ENCODE measurements around the gene ANKRD36.
"Not testable (repeated sequence)": the region's sequence is repeated elsewhere in the genome, so short reads cannot be mapped to it uniquely, and the experiment has no call there.

ANKRD36 gene

GRCh38 chr2:97113882-97114255 lies 916 bp downstream of the ANKRD36 start:
- not testable (repeated sequence) for DNase-seq (ENCODE audit: low read depth)

- DNase-seq (ENCODE audit: low read depth), result not testable (repeated sequence)
These were observed 16.1 kb downstream of the ANKRD36 start for GRCh38 chr2:97129090-97129489.

GRCh38 chr2:97144016-97144415 lies 31.1 kb downstream of the ANKRD36 start:
- DNase-seq (ENCODE audit: low read depth), result not testable (repeated sequence)

DNA sequence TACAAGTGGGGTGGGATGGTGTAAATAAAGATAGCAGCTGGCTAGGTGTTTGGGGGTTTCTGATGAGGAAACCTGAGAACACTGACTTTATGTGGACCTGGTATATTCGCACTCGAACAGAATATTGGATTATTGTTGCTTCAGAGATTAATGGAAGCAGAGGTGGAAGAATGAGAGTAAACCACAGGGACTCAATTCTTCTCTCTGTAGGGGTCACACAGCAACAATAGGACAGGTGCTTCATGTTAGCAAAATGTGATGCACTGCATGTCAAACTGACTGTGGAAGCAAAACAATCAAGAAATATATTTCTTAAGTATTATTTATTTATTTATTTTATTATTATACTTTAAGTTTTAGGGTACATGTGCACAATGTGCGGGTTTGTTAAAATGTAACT lies 53.6 kb downstream of the ANKRD36 start:
- DNase-seq (ENCODE audit: low read depth), result not testable (repeated sequence)

DNA sequence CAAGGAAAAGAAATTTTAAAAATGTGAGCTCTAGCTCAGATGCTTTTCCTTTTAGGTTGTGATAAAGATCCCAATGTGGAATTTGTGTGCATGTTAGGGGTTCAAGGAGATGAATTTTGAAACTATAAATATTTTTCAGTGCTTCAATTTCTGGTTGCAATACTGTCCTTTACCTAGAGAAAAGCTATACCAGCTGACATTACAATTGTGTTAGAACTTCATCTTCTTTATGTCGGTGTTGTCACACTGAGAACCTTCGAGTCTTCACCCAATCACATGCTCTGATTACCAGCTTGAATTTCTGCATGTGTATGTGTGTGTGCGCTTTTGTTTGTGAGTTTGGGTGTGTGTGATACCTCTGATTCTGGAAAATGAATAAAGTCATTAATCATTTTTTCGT lies 55.0 kb downstream of the ANKRD36 start:
- DNase-seq (ENCODE audit: low read depth), result not testable (repeated sequence)

DNA sequence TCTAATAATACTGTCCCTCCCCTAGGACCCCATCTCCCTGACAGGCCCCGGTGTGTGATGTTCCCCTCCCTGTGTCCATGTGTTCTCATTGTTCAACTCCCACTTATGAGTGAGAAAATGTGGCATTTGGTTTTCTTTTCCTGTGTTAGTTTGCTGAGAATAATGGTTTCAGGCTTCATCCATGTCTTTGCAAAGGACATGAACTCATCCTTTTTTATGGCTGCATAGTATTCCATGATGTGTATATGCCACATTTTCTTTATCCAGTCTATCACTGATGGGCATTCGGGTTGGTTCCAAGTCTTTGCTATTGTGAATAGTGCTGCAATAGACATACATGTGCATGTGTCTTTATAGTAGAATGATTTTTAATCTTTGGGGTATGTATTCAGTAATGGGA lies 55.6 kb downstream of the ANKRD36 start:
- not testable (repeated sequence) for DNase-seq (ENCODE audit: low read depth)

GRCh38 chr2:97180391-97180790 lies 67.4 kb downstream of the ANKRD36 start:
- not testable (repeated sequence) for DNase-seq (ENCODE audit: low read depth)

DNA sequence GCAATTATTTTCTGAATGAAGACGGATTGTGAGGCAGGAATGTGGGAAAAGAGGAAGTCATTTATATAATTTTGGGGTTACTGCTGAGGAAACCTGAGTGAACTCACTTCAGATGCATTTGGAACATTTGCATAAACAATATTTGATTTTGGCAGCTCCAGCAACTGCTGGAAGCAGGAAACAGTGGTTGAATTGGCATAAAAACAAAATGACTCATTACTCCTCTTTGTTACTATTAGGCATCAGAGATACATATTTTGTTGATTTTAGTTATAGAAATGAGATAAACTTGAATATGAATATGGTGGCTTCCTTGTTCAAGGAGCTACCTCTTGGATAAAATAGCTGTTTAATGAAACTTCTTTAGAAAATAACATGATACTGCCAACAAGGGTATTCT lies 82.4 kb downstream of the ANKRD36 start:
- peak; percentile 73 for DNase-seq (ENCODE audit: low read depth)

- not testable (repeated sequence) for DNase-seq (ENCODE audit: low read depth)
These were observed 84.3 kb downstream of the ANKRD36 start for GRCh38 chr2:97197251-97197650.

DNA sequence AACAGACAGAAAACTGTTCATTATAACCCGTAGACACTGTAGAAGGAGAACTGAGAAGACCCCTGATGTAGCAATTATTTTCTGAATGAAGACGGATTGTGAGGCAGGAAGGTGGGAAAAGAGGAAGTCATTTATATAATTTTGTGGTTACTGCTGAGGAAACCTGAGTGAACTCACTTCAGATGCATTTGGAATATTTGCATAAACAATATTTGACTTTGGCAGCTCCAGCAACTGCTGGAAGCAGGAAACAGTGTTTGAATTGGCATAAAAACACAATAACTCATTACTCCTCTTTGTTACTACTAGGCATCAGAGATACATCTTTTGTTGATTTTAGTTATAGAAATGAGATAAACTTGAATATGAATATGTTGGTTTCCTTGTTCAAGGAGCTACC lies 87.9 kb downstream of the ANKRD36 start:
- not testable (repeated sequence) for DNase-seq (ENCODE audit: low read depth)

GRCh38 chr2:97202643-97203250 lies 89.8 kb downstream of the ANKRD36 start:
- peak; percentile 14 for DNase-seq (ENCODE audit: low read depth)

GRCh38 chr2:97210325-97210724 lies 97.4 kb downstream of the ANKRD36 start:
- no peak for DNase-seq (ENCODE audit: low read depth)

GRCh38 chr2:97215025-97215424 lies 102.1 kb downstream of the ANKRD36 start:
- not testable (repeated sequence) for DNase-seq (ENCODE audit: low read depth)

DNA sequence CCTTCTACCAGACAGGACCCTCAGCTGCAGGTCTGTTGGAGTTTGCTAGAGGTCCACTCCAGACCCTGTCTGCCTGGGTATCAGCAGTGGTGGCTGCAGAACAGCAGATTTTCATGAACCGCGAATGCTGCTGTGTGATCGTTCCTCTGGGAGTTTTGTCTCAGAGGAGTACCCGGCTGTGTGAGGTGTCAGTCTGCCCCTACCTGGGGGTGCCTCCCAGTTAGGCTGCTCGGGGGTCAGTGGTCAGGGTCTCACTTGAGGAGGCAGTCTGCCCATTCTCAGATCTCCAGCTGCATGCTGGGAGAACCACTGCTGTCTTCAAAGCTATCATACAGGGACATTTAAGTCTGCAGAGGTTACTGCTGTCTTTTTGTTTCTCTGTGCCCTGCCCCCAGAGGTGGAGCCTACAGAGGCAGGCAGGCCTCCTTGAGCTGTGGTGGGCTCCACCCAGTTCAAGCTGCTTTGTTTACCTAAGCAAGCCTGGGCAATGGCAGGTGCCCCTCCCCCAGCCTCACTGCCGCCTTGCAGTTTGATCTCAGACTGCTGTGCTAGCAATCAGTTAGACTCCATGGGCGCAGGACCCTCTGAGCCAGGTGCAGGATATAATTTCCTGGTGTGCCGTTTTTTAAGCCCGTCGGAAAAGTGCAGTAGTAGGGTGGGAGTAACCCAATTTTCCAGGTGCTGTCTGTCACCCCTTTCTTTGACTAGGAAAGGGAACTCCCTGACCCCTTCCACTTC lies 118.1 kb downstream of the ANKRD36 start:
- DNase-seq (ENCODE audit: low read depth), result not testable (repeated sequence)

- DNase-seq (ENCODE audit: low read depth), result not testable (repeated sequence)
These were observed 120.0 kb downstream of the ANKRD36 start for GRCh38 chr2:97232981-97233380.

DNA sequence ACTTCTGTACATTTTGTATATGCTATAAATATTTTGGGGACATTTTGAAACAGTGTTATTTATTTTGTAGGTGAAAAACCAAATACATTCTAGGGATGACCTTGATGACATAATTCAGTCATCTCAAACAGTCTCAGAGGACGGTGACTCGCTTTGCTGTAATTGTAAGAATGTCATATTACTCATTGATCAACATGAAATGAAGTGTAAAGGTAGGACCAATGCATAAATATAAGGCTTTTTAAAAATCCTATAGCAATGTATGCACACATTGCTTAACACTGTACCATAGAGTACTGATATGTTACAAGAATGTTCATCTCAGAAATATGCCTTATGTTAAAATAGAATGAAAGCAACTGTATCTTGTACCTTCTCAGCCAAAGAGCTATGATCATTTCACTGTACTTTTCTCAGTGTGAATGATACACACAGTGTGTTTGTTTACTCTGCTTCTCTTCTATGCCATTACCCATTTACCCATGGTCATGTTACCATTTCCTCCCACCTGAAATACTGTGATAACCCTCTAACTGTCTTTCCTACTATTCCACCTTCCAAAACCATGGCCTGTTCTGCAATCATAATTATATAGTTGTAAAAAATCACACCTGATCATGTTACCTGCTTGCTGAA lies 120.8 kb downstream of the ANKRD36 start:
- not testable (repeated sequence) for DNase-seq (ENCODE audit: low read depth)

- DNase-seq (ENCODE audit: low read depth), result not testable (repeated sequence)
These were observed 148.2 kb downstream of the ANKRD36 start for GRCh38 chr2:97261192-97261591.

DNA sequence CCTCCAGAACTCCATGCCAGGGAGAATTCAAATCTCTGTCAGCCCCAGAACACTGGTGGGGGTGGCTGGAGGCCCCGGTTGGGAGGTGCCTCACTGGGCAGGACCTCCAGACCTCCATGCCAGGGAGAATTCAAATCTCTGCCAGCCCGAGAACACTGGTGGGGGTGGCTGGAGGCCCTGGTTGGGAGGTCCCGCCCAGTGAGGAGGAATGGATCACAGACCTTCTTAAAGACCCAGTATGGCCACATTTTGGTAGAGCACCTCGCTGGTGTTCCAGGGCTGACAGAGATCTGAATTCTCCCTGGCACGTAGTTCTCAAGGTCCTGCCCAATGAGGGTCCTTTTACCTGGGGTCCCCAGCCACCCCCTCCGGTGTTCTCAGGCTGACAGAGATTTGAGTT lies 153.5 kb downstream of the ANKRD36 start:
- peak; percentile 0 for DNase-seq (ENCODE audit: low read depth)

- DNase-seq (ENCODE audit: low read depth), result peak; percentile 1
These were observed 154.6 kb downstream of the ANKRD36 start for GRCh38 chr2:97267411-97268074.

DNA sequence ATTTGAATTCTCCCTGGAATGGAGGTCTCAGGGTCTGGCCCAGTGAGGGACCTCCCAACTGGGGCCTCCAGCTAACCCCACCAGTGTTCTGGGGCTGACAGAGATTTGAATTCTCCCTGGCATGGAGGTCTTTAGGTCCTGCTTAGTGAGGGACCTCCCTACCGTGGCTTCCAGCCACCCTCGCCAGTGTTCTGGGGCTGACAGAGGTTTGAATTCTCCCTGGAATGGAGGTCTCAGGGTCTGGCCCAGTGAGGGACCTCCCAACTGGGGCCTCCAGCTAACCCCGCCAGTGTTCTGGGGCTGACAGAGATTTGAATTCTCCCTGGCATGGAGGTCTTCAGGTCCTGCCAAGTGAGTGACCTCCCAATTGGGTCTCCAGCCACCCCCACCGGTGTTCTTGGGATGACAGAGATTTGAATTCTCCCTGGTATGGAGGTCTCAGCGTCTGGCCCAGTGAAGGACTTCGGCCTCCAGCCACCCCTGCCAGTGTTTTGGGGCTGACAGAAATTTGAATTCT lies 155.2 kb downstream of the ANKRD36 start:
- DNase-seq (ENCODE audit: low read depth), result not testable (repeated sequence)

- not testable (repeated sequence) for DNase-seq (ENCODE audit: low read depth)
These were observed 163.4 kb downstream of the ANKRD36 start for GRCh38 chr2:97276232-97276798.

DNA sequence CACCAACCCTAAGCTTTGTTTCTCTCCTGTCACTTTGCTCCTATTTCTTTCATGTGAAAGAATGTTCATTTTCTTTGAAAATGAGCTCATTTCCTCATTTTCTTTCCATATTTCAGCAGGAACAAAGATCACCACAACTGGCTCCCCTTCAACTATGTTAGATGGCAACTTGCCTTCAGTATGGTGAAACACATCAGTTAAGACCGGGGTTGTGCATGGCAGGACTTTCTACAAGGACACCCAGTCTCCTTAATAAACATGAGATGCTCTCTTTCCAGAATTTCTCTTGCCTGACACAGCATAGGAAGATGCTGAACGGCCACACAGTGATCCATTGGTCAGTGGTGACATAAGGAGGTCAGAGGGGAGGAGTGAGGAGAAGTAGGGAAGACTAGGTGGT lies 172.2 kb downstream of the ANKRD36 start:
- DNase-seq (ENCODE audit: low read depth), result not testable (repeated sequence)

Data from fibroblast of gingiva (primary cell).